Kidney (tissue), 14 donors: ENCODE data around the gene CELF1. TPM values are rescaled to one million over a fixed set of nuclear protein-coding genes. Genes with fewer than 3 reads are reported as not detected.
"Not testable (repeated sequence)": the region's sequence is repeated elsewhere in the genome, so short reads cannot be mapped to it uniquely, and the experiment has no call there.

Source experiments
- DNase-seq, 5 donors: peaks; one replicate each; pipeline ENCODE4 v3.0.0-alpha.2; 2013 to 2020
- FAIRE-seq: peaks from 2 replicates; lab custom pipeline; 2012; peaks lifted over from hg19 to GRCh38; lab: Jason Lieb, UNC
- H3K27ac ChIP-seq, 2 donors: one replicate each; pipeline ENCODE4 v1.7.0; 2013; ENCODE audit warnings: low read depth in 2 of 2, low read length in 2 of 2, inconsistent platforms in 1 of 2
- H3K27me3 ChIP-seq: one replicate; pipeline ENCODE4 v1.7.1; 2013; ENCODE audit warnings: low read length, inconsistent platforms; ENCODE audit not compliant: control insufficient read depth, insufficient read depth
- H3K36me3 ChIP-seq, 3 donors: one replicate each; pipeline versions ENCODE4 v1.7.0 to v1.7.1; 2013; ENCODE audit warnings: low read length in 3 of 3, control low read depth in 1 of 3, inconsistent platforms in 1 of 3; ENCODE audit not compliant: insufficient read depth in 3 of 3, control insufficient read depth in 2 of 3
- H3K4me1 ChIP-seq, 3 donors: one replicate each; pipeline versions ENCODE4 v1.7.0 to v1.7.1; 2013; ENCODE audit warnings: low read length in 3 of 3, inconsistent platforms in 1 of 3, low read depth in 1 of 3; ENCODE audit not compliant: control insufficient read depth in 2 of 3, insufficient read depth in 2 of 3
- H3K4me3 ChIP-seq, 3 donors: one replicate each; pipeline versions ENCODE4 v1.7.0 to v1.8.1; 2013; ENCODE audit warnings: low read length in 3 of 3, control low read depth in 1 of 3, inconsistent platforms in 1 of 3
- H3K9ac ChIP-seq, 3 donors: one replicate each; pipeline versions ENCODE4 v1.7.0 to v1.7.1; 2013; ENCODE audit warnings: low read length in 3 of 3, control low read depth in 1 of 3, inconsistent platforms in 1 of 3
- H3K9me3 ChIP-seq, 3 donors: one replicate each; pipeline versions ENCODE4 v1.7.0 to v1.7.1; 2013; ENCODE audit warnings: low read length in 3 of 3, control low read depth in 1 of 3, inconsistent platforms in 1 of 3; ENCODE audit not compliant: control insufficient read depth in 2 of 3, insufficient read depth in 1 of 3
- intact Hi-C: fragments of 100-400 bp; cut with DNase I; formaldehyde crosslinking; loops from one replicate; pipeline ENCODE4 v1.11.1; 2022
- polyA plus RNA-seq: library from polyadenylated mRNA; stranded (reverse); fragments of 350-450 nt; fragmentation: Illumina TruSeq; extraction: RNeasy Lipid Tissue Mini Kit (QIAGEN cat#74804); gene quantifications from one replicate; pipeline ENCODE4 v1.2.3, GENCODE V29; 2014; ENCODE audit warnings: low read depth, low replicate concordance; ENCODE audit not compliant: insufficient read depth
- total RNA-seq: library from RNA; stranded (reverse); fragmentation: NEBNext Ultra II Directional; extraction: Animal tissue kit (Norgen Biotek cat#: 25700); gene quantifications from one replicate; pipeline ENCODE4 v1.2.1, GENCODE V29; 2021
- TF ChIP-seq, protein P1 (sequence below): IDR thresholded peaks from 3 replicates; pipeline ENCODE4 v1.5.1; 2012; ENCODE audit warnings: mild to moderate bottlenecking, moderate library complexity, borderline replicate concordance; ENCODE audit not compliant: insufficient read depth; ENCODE audit errors: extremely low read depth
- donor health status: control.
- donor health status: control.
- donor health status: control.
- donor health status: control.
- donor health status: control.
- donor health status: DM: yes; HTN: yes; CAD: no.
- donor health status: Normal renal cell carcinoma (clear cell type).

The CELF1 gene
- total and polyA plus RNA-seq, 2 donors from 2014 or later = 30.8 to 115 TPM

DNA sequence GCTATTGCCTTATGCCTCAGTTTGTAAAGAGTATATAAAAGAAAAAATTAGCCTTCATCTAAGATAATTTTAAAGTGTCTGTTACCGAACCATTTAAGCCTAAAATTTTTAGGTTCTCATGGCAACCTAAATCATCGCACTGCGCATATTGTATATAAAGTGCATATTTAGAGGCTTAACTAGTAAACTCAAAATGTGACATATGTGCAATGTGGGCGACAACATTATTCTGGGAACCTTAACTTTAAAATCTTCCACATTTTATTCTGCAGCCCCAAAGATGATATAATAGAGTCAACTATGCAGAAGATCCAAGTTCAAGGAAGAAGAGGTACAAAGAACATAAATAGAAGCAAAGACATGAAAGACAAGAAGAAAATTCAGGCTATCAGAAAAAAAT lies 23.0 kb downstream of the CELF1 start:
- DNase-seq (no peak), FAIRE-seq (no peak)
- H3K4me1 ChIP-seq = peaks cover 0 to 18% (median 8%) of the 10 kb centered on the region in 3 donors
- H3K27ac ChIP-seq = no peak overlapping the region
- intact Hi-C loops = no loop called here
- no peaks in the 10 kb centered on the region for H3K36me3 ChIP-seq
- H3K9me3 ChIP-seq = no peaks in the 10 kb centered on the region
- TF ChIP-seq, protein P1, sequence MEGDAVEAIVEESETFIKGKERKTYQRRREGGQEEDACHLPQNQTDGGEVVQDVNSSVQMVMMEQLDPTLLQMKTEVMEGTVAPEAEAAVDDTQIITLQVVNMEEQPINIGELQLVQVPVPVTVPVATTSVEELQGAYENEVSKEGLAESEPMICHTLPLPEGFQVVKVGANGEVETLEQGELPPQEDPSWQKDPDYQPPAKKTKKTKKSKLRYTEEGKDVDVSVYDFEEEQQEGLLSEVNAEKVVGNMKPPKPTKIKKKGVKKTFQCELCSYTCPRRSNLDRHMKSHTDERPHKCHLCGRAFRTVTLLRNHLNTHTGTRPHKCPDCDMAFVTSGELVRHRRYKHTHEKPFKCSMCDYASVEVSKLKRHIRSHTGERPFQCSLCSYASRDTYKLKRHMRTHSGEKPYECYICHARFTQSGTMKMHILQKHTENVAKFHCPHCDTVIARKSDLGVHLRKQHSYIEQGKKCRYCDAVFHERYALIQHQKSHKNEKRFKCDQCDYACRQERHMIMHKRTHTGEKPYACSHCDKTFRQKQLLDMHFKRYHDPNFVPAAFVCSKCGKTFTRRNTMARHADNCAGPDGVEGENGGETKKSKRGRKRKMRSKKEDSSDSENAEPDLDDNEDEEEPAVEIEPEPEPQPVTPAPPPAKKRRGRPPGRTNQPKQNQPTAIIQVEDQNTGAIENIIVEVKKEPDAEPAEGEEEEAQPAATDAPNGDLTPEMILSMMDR = no peak
- H3K27me3 ChIP-seq = no peaks in the 10 kb centered on the region
- H3K9ac ChIP-seq = no peak overlapping the region
- H3K4me3 ChIP-seq = no peak overlapping the region

DNA sequence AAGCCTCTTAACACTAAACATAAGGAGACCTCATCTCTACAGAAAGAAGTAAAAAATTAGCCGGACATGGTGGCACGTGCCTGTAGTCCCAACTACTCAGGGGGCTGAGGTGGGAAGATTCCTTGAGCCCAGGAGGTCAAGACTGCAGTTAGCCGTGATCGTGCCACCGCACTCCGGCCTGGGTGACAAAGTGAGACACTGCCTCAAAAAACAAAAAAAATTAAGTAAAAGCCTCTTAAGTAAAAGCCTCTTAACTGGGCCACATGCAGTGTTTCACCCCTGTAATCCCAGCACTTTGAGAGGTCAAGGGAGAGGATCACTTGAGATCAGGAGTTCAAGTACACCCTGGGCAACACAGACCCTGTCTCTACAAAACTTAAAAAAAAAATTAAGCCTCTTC lies 25.7 kb downstream of the CELF1 start:
- no peak for DNase-seq
- peaks cover 5 to 28% (median 23%) of the 10 kb centered on the region in 3 donors for H3K4me1 ChIP-seq
- H3K27ac ChIP-seq = no peak overlapping the region
- no peaks in the 10 kb centered on the region for H3K9me3 ChIP-seq
- H3K4me3 ChIP-seq = no peak overlapping the region
- TF ChIP-seq, protein P1 = no peak
- FAIRE-seq = no peak
- no peak overlapping the region for H3K9ac ChIP-seq
- H3K27me3 ChIP-seq = no peaks in the 10 kb centered on the region
- intact Hi-C loops = no loop called here
- no peaks in the 10 kb centered on the region for H3K36me3 ChIP-seq

DNA sequence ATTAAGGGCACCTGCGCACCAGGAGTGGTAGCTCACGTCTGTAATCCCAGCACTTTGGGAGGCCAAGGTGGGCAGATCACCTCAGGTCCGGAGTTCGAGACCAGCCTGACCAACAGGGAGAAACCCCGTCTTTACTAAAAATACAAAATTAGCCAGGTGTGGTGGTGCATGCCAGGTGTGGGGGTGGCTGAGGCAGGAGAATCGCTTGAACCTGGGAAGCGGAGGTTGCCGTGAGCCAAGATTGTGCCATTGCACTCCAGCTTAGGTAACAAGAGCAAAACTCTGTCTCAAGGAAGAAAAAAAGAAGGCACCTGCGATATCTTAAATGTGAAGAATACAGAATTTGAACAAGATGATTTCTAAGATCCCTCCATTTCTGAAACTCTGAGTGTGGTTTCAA lies 26.9 kb downstream of the CELF1 start:
- H3K36me3 ChIP-seq, H3K27ac ChIP-seq, DNase-seq, H3K4me3 ChIP-seq, H3K9me3 ChIP-seq, H3K27me3 ChIP-seq, H3K9ac ChIP-seq, intact Hi-C loops, FAIRE-seq: not testable (repeated sequence)
- H3K4me1 ChIP-seq = peaks cover 5 to 34% (median 23%) of the 10 kb centered on the region in 3 donors

DNA sequence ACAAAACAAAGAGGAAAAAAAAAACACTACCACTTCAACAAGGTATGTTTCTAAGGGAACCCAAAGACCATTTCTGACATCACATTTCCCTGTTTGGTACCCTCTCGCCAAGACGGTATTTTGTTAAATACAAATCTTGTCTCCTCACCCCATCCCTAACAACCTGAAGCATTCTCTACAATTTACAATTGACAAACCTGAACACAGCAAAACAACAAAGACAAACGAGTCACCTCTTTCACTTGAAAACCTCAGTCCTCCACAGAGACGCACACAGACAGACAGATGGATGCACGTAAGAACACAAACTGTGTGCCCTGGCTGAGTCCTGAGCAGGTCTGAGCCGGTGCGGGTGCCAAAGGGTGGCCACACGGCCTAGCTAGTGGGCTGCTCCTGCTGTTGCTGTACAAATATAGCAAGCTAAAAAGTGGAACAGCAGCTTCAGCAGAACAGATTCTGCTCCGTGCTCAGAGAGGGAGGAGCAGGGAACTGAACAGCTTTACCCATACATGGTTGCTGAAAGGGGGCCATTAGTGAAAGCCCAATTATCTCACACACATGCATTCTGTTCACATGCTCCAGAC lies 28.5 kb downstream of the CELF1 start:
- TF ChIP-seq, protein P1 = no peak
- H3K4me3 ChIP-seq = peak overlapping the region in 1 of 3 donors; percentile 3
- FAIRE-seq (no peak), DNase-seq (no peak)
- peak overlapping the region; percentile 61 to 68 for H3K27ac ChIP-seq
- H3K9me3 ChIP-seq = no peaks in the 10 kb centered on the region
- no peaks in the 10 kb centered on the region for H3K36me3 ChIP-seq
- intact Hi-C loops = no loop called here
- peaks cover 5 to 34% (median 23%) of the 10 kb centered on the region in 3 donors for H3K4me1 ChIP-seq
- no peaks in the 10 kb centered on the region for H3K27me3 ChIP-seq
- no peak overlapping the region for H3K9ac ChIP-seq
